Ascending aorta (tissue), 2 donors: ENCODE results near the gene PCID2. TPM values are rescaled to one million over a fixed set of nuclear protein-coding genes. Genes with fewer than 3 reads are reported as not detected.

Source experiments
- DNase-seq, 2 donors: peaks; one replicate each; pipeline ENCODE4 v3.0.0-alpha.2; 2019; ENCODE audit warnings: low spot score in 2 of 2
- H3K27ac ChIP-seq, 2 donors: fragments of 200-600 bp; sonication (generic); one replicate each; pipeline ENCODE4 v1.5.1; 2016 to 2017; ENCODE audit warnings: mild to moderate bottlenecking in 1 of 2
- H3K27me3 ChIP-seq: fragments of 200-600 bp; sonication (generic); one replicate; pipeline ENCODE4 v1.5.1; 2017
- H3K36me3 ChIP-seq, 2 donors: fragments of 200-600 bp; sonication (generic); one replicate each; pipeline ENCODE4 v1.5.1; 2016
- H3K4me1 ChIP-seq, 2 donors: fragments of 200-600 bp; sonication (generic); one replicate each; pipeline ENCODE4 v1.5.1; 2016 to 2017; ENCODE audit warnings: mild to moderate bottlenecking in 1 of 2
- H3K4me3 ChIP-seq, 2 donors: fragments of 200-600 bp; sonication (generic); one replicate each; pipeline ENCODE4 v1.5.1; 2016 to 2017; ENCODE audit warnings: mild to moderate bottlenecking in 1 of 2
- H3K9me3 ChIP-seq, 2 donors: fragments of 200-600 bp; sonication (generic); one replicate each; pipeline ENCODE4 v1.5.1; 2016
- intact Hi-C: fragments of 100-400 bp; cut with DNase I; formaldehyde crosslinking; loops from one replicate; pipeline ENCODE4 v1.15.1; 2023
- total RNA-seq: library from RNA; depleted of rRNA; stranded (reverse); fragments of >200 nt; gene quantifications from one replicate; pipeline ENCODE4 v1.1.0, GENCODE V29; 2016
- TF ChIP-seq, protein P1 (sequence below), 3 experiments: fragments of 200-600 bp in 2 of 3; fragments of 450-650 bp in 1 of 3; sonication (generic) in 2 of 3; IDR thresholded peaks; one replicate each; pipeline ENCODE4 v1.5.1; 2016 to 2019; ENCODE audit warnings: antibody characterized with exemption in 3 of 3, mild to moderate bottlenecking in 1 of 3, moderate library complexity in 1 of 3

The PCID2 gene
- total RNA-seq, 1 donor from 2014 or later, result 50.8 TPM

- Histone ChIP-seq H3K4me1 (peaks cover 0 to 5% of the 10 kb centered on the region in 2 donors), H3K27ac (no peak overlapping the region), H3K4me3 (no peak overlapping the region), H3K27me3 (no peaks in the 10 kb centered on the region), H3K9me3 (no peaks in the 10 kb centered on the region), H3K36me3 (peaks cover 25 to 43% of the 10 kb centered on the region in 2 donors)
- no peak for DNase-seq
- TF ChIP-seq, protein P1, sequence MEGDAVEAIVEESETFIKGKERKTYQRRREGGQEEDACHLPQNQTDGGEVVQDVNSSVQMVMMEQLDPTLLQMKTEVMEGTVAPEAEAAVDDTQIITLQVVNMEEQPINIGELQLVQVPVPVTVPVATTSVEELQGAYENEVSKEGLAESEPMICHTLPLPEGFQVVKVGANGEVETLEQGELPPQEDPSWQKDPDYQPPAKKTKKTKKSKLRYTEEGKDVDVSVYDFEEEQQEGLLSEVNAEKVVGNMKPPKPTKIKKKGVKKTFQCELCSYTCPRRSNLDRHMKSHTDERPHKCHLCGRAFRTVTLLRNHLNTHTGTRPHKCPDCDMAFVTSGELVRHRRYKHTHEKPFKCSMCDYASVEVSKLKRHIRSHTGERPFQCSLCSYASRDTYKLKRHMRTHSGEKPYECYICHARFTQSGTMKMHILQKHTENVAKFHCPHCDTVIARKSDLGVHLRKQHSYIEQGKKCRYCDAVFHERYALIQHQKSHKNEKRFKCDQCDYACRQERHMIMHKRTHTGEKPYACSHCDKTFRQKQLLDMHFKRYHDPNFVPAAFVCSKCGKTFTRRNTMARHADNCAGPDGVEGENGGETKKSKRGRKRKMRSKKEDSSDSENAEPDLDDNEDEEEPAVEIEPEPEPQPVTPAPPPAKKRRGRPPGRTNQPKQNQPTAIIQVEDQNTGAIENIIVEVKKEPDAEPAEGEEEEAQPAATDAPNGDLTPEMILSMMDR (IDR thresholded peaks at IDR 0.05), result no peak
- intact Hi-C loops, result loop anchor here (10.0 kb wide), 1 partner anchor 184 kb away; no protein-coding TSS in a partner anchor
These were observed 10.1 kb upstream of the PCID2 start for GRCh38 chr13:113218586-113218985.

DNA sequence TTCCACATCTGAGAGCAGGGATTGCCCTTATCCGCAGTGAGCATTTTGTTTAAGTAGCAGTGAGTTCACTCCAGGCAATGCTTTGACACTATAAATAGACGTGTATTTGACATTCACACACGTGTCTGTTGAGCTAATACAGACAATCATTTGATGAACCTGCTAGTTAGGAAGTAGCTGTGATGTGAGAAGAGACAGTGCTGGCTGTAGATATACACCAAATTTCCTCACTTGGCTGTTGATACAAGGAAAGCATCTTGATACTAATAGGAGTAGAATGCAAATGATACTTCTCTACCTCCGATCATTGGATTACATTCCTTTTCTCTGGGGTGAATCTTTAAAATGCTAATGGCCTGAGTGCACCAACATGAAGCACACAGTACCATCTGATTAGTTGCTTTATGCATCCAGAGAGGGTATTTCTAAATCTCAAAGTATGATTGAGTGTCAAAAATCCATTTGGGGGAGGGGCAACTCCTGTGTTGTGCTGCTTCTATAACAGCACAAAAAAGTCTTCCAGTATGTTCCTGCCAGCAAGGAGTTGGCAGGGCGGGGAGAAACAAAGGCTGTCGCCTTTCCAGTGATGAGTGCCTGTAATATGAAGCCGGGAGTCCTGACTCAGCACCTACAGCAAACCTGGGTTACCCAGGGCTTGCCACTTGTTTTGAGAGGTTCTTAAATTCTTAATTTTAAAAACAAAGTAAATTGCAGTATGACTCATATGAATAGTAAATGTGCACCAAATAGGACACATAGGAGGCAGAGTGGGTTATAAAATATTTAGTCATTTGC is 8.0 kb upstream of the PCID2 start:
- DNase-seq, result peak in 1 of 2 donors; percentile 56
- intact Hi-C loops, result loop anchor here (10.0 kb wide), 1 partner anchor 182 kb away; no protein-coding TSS in a partner anchor
- peak overlapping the region; percentile 1 to 26 for H3K27ac ChIP-seq

GRCh38 chr13:113211774-113212173 is 3.3 kb upstream of the PCID2 start:
- peak in 1 of 2 donors; percentile 39 for DNase-seq
- no peak overlapping the region for H3K4me3 ChIP-seq
- no peaks in the 10 kb centered on the region for H3K9me3 ChIP-seq
- peaks cover 3 to 32% of the 10 kb centered on the region in 2 donors for H3K4me1 ChIP-seq
- TF ChIP-seq, protein P1 (IDR thresholded peaks at IDR 0.05), result no peak
- intact Hi-C loops, result loop anchor here (5.0 to 10.0 kb wide), 2 partner anchors 177 to 269 kb away; no protein-coding TSS in a partner anchor
- no peak overlapping the region for H3K27ac ChIP-seq
- H3K27me3 ChIP-seq, result no peaks in the 10 kb centered on the region
- H3K36me3 ChIP-seq, result no peaks in the 10 kb centered on the region

More for the DNA sequence above, 8.0 kb upstream of the PCID2 start:
- Histone ChIP-seq H3K4me1 (peaks cover 0 to 9% of the 10 kb centered on the region in 2 donors), H3K4me3 (no peak overlapping the region), H3K9me3 (no peaks in the 10 kb centered on the region), H3K36me3 (peaks cover 19 to 24% of the 10 kb centered on the region in 2 donors), H3K27me3 (no peaks in the 10 kb centered on the region)
- TF ChIP-seq, protein P1 (IDR thresholded peaks at IDR 0.05), result no peak

GRCh38 chr13:113210833-113211232 is 2.4 kb upstream of the PCID2 start:
- DNase-seq, result peak in 1 of 2 donors; percentile 15
- Histone ChIP-seq H3K4me1 (peaks cover 3 to 35% of the 10 kb centered on the region in 2 donors), H3K36me3 (no peaks in the 10 kb centered on the region), H3K27ac (no peak overlapping the region), H3K27me3 (no peaks in the 10 kb centered on the region), H3K4me3 (peak overlapping the region; percentile 98 to 99), H3K9me3 (no peaks in the 10 kb centered on the region)
- TF ChIP-seq, protein P1 (IDR thresholded peaks at IDR 0.05), result no peak
- intact Hi-C loops, result loop anchor here (5.0 to 10.0 kb wide), 2 partner anchors 176 to 269 kb away; no protein-coding TSS in a partner anchor

- TF ChIP-seq, protein P1 (IDR thresholded peaks at IDR 0.05), result no peak
- Histone ChIP-seq H3K4me3 (peak overlapping the region; percentile 98 to 99), H3K4me1 (peaks cover 3 to 39% of the 10 kb centered on the region in 2 donors), H3K9me3 (no peaks in the 10 kb centered on the region), H3K27ac (peak overlapping the region; percentile 98), H3K27me3 (no peaks in the 10 kb centered on the region), H3K36me3 (no peaks in the 10 kb centered on the region)
- intact Hi-C loops, result loop anchor here (1.0 to 10.0 kb wide), 7 partner anchors 87 to 523 kb away; partner anchors contain the start of genes DCUN1D2, GRTP1 and LAMP1
- peak in 1 of 2 donors; percentile 73 for DNase-seq
These were observed 1.4 kb upstream of the PCID2 start for GRCh38 chr13:113209759-113210421.
